SJSA1 (cell line): ENCODE measurements around the gene PRELID1. TPM values are rescaled to one million over a fixed set of nuclear protein-coding genes. Genes with fewer than 3 reads are reported as not detected.
A peak's percentile ranks its signal among the peaks of the same experiment; 100 is the strongest.
"Not testable (repeated sequence)": the region's sequence is repeated elsewhere in the genome, so short reads cannot be mapped to it uniquely, and the experiment has no call there.

Source experiments
- DNase-seq, 2 experiments: peaks; one replicate each; pipeline ENCODE4 v3.0.0-alpha.2; 2015 to 2020; ENCODE audit warnings: low spot score in 2 of 2, low read depth in 1 of 2
- H3K27ac ChIP-seq: fragments of 250-450 bp; sonication (Bioruptor Pico); 2 replicates; pipeline ENCODE4 v1.5.1; 2020; ENCODE audit warnings: mild to moderate bottlenecking, moderate library complexity
- H3K27me3 ChIP-seq: fragments of 250-450 bp; sonication (Bioruptor Pico); replicated peaks from 2 replicates; pipeline ENCODE4 v1.5.1; 2020; ENCODE audit warnings: mild to moderate bottlenecking, moderate library complexity
- H3K36me3 ChIP-seq: fragments of 250-450 bp; sonication (Bioruptor Pico); 2 replicates; pipeline ENCODE4 v1.5.1; 2020; ENCODE audit warnings: mild to moderate bottlenecking
- H3K4me1 ChIP-seq: fragments of 250-450 bp; sonication (Bioruptor Pico); replicated peaks from 2 replicates; pipeline ENCODE4 v1.6.1; 2021; ENCODE audit warnings: mild to moderate bottlenecking
- H3K4me3 ChIP-seq: fragments of 250-450 bp; sonication (Bioruptor Pico); 2 replicates; pipeline ENCODE4 v1.5.1; 2020; ENCODE audit warnings: mild to moderate bottlenecking
- H3K9me3 ChIP-seq: fragments of 250-450 bp; sonication (Bioruptor Pico); replicated peaks from 2 replicates; pipeline ENCODE4 v1.5.1; 2020; ENCODE audit warnings: mild to moderate bottlenecking
- total RNA-seq: library from RNA; depleted of rRNA; stranded (reverse); fragments of >200 nt; shearing (Covaris generic); gene quantifications from 2 replicates; pipeline ENCODE4 v1.2.3, GENCODE V29; 2014; rRNA removed

PRELID1 gene
- 456 and 457 TPM in 2 replicates for total RNA-seq

GRCh38 chr5:177303121-177303924, at the start of gene PRELID1, which contains the start of gene RAB24:
TSS of gene PRELID1 (plus strand) at chr5:177303799. CDS start at chr5:177303986, 187 bp downstream.
TSS of gene RAB24 (minus strand) at chr5:177303719. CDS start at chr5:177303288, 431 bp downstream.
- H3K27me3 ChIP-seq, result no peaks in the 10 kb centered on the region
- H3K9me3 ChIP-seq, result no peaks in the 10 kb centered on the region
- peak within 1 kb of the TSS; percentile 57 for H3K27ac ChIP-seq
- DNase-seq, result peak; percentile 86 to 93
- H3K36me3 ChIP-seq, result peaks cover 86% of the 10 kb centered on the region
- H3K4me1 ChIP-seq, result peaks cover 45% of the 10 kb centered on the region
- H3K4me3 ChIP-seq, result peak within 1 kb of the TSS; percentile 78

- H3K36me3 ChIP-seq, result peaks cover 89% of the 10 kb centered on the region
- no peaks in the 10 kb centered on the region for H3K27me3 ChIP-seq
- H3K4me1 ChIP-seq, result no peaks in the 10 kb centered on the region
- no peak overlapping the region for H3K4me3 ChIP-seq
- H3K27ac ChIP-seq, result no peak overlapping the region
- DNase-seq, result no peak
- no peaks in the 10 kb centered on the region for H3K9me3 ChIP-seq
These were observed 47.3 kb upstream of the PRELID1 start for GRCh38 chr5:177256296-177256695.

- DNase-seq, H3K4me1 ChIP-seq, H3K27me3 ChIP-seq, H3K9me3 ChIP-seq, H3K4me3 ChIP-seq, H3K27ac ChIP-seq: not testable (repeated sequence)
- peaks cover 92% of the 10 kb centered on the region for H3K36me3 ChIP-seq
These were observed 44.9 kb upstream of the PRELID1 start for GRCh38 chr5:177258711-177259110.

- Histone ChIP-seq H3K36me3 (peaks cover 79% of the 10 kb centered on the region), H3K27me3 (no peaks in the 10 kb centered on the region), H3K4me3 (no peak overlapping the region), H3K27ac (no peak overlapping the region), H3K4me1 (no peaks in the 10 kb centered on the region), H3K9me3 (no peaks in the 10 kb centered on the region)
- no peak for DNase-seq
These were observed 42.6 kb upstream of the PRELID1 start for GRCh38 chr5:177260961-177261360.

GRCh38 chr5:177261510-177261909, 42.1 kb upstream of the PRELID1 start:
- H3K27ac ChIP-seq, result no peak overlapping the region

GRCh38 chr5:177264178-177264577, 39.4 kb upstream of the PRELID1 start:
- no peak overlapping the region for H3K4me3 ChIP-seq
- H3K27me3 ChIP-seq, result no peaks in the 10 kb centered on the region
- no peak for DNase-seq
- no peak overlapping the region for H3K27ac ChIP-seq
- no peaks in the 10 kb centered on the region for H3K4me1 ChIP-seq
- peaks cover 74% of the 10 kb centered on the region for H3K36me3 ChIP-seq
- no peaks in the 10 kb centered on the region for H3K9me3 ChIP-seq

More at GRCh38 chr5:177261510-177261909, 42.1 kb upstream of the PRELID1 start:
- no peaks in the 10 kb centered on the region for H3K4me1 ChIP-seq
- H3K36me3 ChIP-seq, result peaks cover 80% of the 10 kb centered on the region
- H3K9me3 ChIP-seq, result no peaks in the 10 kb centered on the region
- no peaks in the 10 kb centered on the region for H3K27me3 ChIP-seq
- no peak overlapping the region for H3K4me3 ChIP-seq
- DNase-seq, result no peak

- Histone ChIP-seq H3K27ac (no peak overlapping the region), H3K9me3 (no peaks in the 10 kb centered on the region), H3K27me3 (no peaks in the 10 kb centered on the region), H3K4me3 (no peak overlapping the region), H3K36me3 (peaks cover 74% of the 10 kb centered on the region), H3K4me1 (no peaks in the 10 kb centered on the region)
- no peak for DNase-seq
These were observed 38.2 kb upstream of the PRELID1 start for GRCh38 chr5:177265395-177265794.

- H3K27ac ChIP-seq, result no peak overlapping the region
- no peak for DNase-seq
- H3K9me3 ChIP-seq, result no peaks in the 10 kb centered on the region
- no peaks in the 10 kb centered on the region for H3K27me3 ChIP-seq
- H3K36me3 ChIP-seq, result peaks cover 77% of the 10 kb centered on the region
- H3K4me1 ChIP-seq, result no peaks in the 10 kb centered on the region
- H3K4me3 ChIP-seq, result no peak overlapping the region
These were observed 34.2 kb upstream of the PRELID1 start for GRCh38 chr5:177269232-177269895.

- H3K27me3 ChIP-seq, result no peaks in the 10 kb centered on the region
- H3K4me1 ChIP-seq, result no peaks in the 10 kb centered on the region
- H3K36me3 ChIP-seq, result peaks cover 81% of the 10 kb centered on the region
- no peak overlapping the region for H3K27ac ChIP-seq
- DNase-seq, result no peak
- H3K9me3 ChIP-seq, result no peaks in the 10 kb centered on the region
- no peak overlapping the region for H3K4me3 ChIP-seq
These were observed 33.6 kb upstream of the PRELID1 start for GRCh38 chr5:177269976-177270375.

GRCh38 chr5:177270653-177271052, 32.9 kb upstream of the PRELID1 start:
- H3K27ac ChIP-seq, result no peak overlapping the region
- no peak overlapping the region for H3K4me3 ChIP-seq
- no peak for DNase-seq
- peaks cover 82% of the 10 kb centered on the region for H3K36me3 ChIP-seq
- H3K4me1 ChIP-seq, result no peaks in the 10 kb centered on the region
- no peaks in the 10 kb centered on the region for H3K9me3 ChIP-seq
- no peaks in the 10 kb centered on the region for H3K27me3 ChIP-seq

GRCh38 chr5:177271113-177271512, 32.5 kb upstream of the PRELID1 start:
- no peaks in the 10 kb centered on the region for H3K4me1 ChIP-seq
- H3K36me3 ChIP-seq, result peaks cover 82% of the 10 kb centered on the region
- DNase-seq, result no peak
- no peak overlapping the region for H3K27ac ChIP-seq
- H3K9me3 ChIP-seq, result no peaks in the 10 kb centered on the region
- H3K27me3 ChIP-seq, result no peaks in the 10 kb centered on the region
- H3K4me3 ChIP-seq, result no peak overlapping the region

- no peak overlapping the region for H3K27ac ChIP-seq
- no peak overlapping the region for H3K4me3 ChIP-seq
- H3K36me3 ChIP-seq, result peaks cover 80% of the 10 kb centered on the region
- no peak for DNase-seq
- no peaks in the 10 kb centered on the region for H3K27me3 ChIP-seq
- H3K4me1 ChIP-seq, result no peaks in the 10 kb centered on the region
- H3K9me3 ChIP-seq, result no peaks in the 10 kb centered on the region
These were observed 27.7 kb upstream of the PRELID1 start for GRCh38 chr5:177275883-177276282.

GRCh38 chr5:177276886-177277285, 26.7 kb upstream of the PRELID1 start:
- Histone ChIP-seq H3K27me3 (no peaks in the 10 kb centered on the region), H3K36me3 (peaks cover 76% of the 10 kb centered on the region), H3K4me1 (no peaks in the 10 kb centered on the region), H3K4me3 (no peak overlapping the region), H3K9me3 (no peaks in the 10 kb centered on the region), H3K27ac (no peak overlapping the region)
- no peak for DNase-seq

- peaks cover 83% of the 10 kb centered on the region for H3K36me3 ChIP-seq
- no peak overlapping the region for H3K4me3 ChIP-seq
- no peak overlapping the region for H3K27ac ChIP-seq
- H3K9me3 ChIP-seq, result no peaks in the 10 kb centered on the region
- H3K4me1 ChIP-seq, result no peaks in the 10 kb centered on the region
- H3K27me3 ChIP-seq, result no peaks in the 10 kb centered on the region
- no peak for DNase-seq
These were observed 15.4 kb upstream of the PRELID1 start for GRCh38 chr5:177288191-177288590.
